ENCODE results near the gene ANXA7.
"Not testable (repeated sequence)": the region's sequence is repeated elsewhere in the genome, so short reads cannot be mapped to it uniquely, and the experiment has no call there.

Gene ANXA7

DNA sequence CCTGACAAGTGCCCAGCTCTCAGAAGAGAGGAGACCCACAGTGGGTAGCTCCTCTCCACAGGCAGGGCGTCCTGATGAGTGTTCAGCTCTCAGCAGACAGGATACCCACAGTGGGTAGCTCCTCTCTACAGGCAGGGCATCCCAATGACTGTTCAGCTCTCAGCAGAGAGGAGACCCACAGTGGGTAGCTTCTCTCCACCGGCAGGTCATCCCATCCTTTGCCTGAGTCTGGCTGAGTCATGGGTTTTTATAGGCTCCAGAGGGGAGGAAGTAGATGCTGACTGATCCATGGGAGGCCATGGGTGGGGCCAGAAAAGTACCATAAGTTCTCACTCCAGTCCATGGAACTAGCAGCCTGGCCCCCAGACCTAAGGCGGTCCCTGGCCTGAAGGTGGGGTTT is 73.7 kb downstream of the ANXA7 start:
- no peak for DNase-seq

DNA sequence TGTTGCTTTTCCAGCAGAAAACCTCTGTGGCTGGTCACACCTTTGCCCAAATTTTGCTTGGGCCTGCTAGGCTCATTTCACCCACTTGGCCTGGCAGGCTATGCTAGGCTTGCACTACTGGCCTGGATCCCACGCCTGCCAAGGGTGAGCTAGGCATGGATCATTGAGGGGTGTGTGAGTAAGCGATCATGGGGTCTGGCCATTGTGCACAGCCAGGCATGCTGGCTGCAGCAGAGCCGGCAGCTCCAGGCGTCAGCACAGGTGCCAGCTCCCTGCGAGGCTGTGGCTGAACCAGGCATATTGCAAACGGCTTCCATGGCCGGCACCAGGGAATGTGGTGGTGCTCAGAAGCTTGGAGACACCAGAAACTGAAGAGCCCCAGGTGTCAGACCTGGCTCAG is 74.4 kb downstream of the ANXA7 start:
- peak in 27 of 51 donors; percentile 1 to 70 (median 21) for DNase-seq

DNA sequence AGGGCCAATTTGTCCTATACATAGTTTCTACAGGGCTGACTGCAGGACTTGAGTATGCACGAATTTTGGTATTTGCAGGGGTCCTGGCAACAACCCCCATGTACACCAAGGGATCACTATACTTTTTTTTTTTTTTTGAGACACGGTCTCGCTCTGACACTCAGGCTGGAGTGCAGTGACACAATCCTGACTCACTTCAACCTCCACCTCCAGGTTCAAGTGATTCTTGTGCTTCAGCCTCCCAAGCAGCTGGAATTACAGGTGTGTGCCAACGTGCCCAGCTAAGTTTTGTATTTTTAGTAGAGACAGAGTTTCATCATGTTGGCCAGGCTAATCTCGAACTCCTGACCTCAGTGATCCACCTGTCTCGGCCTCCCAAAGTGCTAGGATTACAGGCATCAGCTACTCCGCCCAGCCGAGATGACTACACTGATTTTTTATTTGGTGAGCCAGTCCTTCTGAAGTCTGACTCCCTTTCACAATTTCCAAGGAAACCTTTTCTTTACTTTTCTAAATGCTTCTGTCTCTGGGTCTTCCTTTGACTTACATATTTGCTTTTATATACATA is 75.0 kb downstream of the ANXA7 start:
- no peak for DNase-seq

DNA sequence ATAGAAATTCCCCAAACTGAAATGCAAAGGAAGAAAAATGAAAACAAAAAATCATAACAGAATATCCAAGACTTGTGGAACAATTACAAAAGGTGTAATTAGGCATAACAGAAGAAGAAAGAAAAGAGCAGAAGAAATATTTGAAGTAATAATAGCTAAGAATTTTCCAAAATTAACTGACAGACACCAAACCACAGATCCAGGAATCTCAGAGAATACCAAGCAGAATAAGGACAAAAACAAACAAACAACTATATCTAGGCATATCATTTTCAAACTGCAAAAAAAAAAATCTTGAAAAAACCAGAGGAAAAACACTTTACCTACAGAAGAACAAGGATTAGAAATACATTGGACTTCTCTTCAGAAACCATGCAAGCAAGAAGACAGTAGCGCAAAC is 80.7 kb downstream of the ANXA7 start:
- no peak for DNase-seq

DNA sequence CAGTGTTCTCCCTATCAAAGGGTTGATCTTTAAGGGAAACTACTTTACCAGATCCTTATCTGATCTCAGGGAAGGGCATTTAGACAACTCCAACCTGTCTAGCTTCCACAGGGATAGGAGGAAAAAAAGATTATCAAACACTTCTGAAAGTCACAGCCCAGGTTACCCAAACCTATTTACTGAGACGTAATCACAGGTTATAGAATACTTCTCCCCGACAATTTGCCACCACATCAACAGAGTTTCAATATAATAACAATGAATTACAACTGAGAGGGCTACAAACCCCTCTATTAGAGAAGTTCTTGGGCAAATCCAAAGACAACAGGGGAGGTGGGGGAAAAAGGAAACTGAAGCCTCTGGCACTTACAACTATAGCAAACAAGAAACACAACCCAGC is 81.5 kb downstream of the ANXA7 start:
- no peak for DNase-seq

DNA sequence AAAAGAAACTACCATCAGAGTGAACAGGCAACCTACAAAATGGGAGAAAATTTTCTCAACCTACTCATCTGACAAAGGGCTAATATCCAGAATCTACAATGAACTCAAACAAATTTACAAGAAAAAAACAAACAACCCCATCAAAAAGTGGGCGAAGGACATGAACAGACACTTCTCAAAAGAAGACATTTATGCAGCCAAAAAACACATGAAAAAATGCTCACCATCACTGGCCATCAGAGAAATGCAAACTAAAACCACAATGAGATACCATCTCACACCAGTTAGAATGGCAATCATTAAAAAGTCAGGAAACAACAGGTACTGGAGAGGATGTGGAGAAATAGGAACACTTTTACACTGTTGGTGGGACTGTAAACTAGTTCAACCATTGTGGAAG is 85.3 kb downstream of the ANXA7 start:
- DNase-seq = not testable (repeated sequence)

DNA sequence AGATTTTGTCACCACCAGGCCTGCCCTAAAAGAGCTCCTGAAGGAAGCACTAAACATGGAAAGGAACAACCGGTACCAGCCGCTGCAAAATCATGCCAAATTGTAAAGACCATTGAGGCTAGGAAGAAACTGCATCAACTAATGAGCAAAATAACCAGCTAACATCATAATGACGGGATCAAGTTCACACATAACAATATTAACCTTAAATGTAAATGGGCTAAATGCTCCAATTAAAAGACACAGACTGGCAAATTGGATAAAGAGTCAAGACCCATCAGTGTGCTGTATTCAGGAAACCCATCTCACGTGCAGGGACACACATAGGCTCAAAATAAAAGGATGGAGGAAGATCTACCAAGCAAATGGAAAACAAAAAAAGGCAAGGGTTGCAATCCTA is 88.6 kb downstream of the ANXA7 start:
- not testable (repeated sequence) for DNase-seq

Measured in hypothalamus (tissue), 51 donors.